Spleen (tissue), 11 donors: ENCODE results near the gene HCFC1R1. TPM values are rescaled to one million over a fixed set of nuclear protein-coding genes. Genes with fewer than 3 reads are reported as not detected.

Experiments used
- DNase-seq: peaks from one replicate; pipeline ENCODE4 v3.0.0-alpha.2; 2020
- H3K27ac ChIP-seq, 8 donors: fragments of 200-600 bp; sonication (generic) in 7 of 8; 1 replicate in 4 of 8; 2 replicates in 4 of 8; pipeline versions ENCODE4 v1.5.0 to v1.8.0; 2016 to 2021; ENCODE audit warnings: inconsistent platforms in 4 of 8, mild to moderate bottlenecking in 4 of 8, moderate library complexity in 1 of 8
- H3K27me3 ChIP-seq, 7 donors: fragments of 200-600 bp; sonication (generic) in 6 of 7; replicated peaks in 1 of 7; 1 replicate in 4 of 7; 2 replicates in 3 of 7; pipeline versions ENCODE4 v1.5.0 to v1.8.0; 2016 to 2021; ENCODE audit warnings: inconsistent platforms in 3 of 7, mild to moderate bottlenecking in 1 of 7
- H3K36me3 ChIP-seq, 6 donors: fragments of 200-600 bp; sonication (generic) in 5 of 6; 1 replicate in 4 of 6; 2 replicates in 2 of 6; pipeline versions ENCODE4 v1.5.0 to v1.8.0; 2016 to 2021; ENCODE audit warnings: inconsistent platforms in 2 of 6
- H3K4me1 ChIP-seq, 6 donors: fragments of 200-600 bp; sonication (generic) in 5 of 6; 1 replicate in 3 of 6; 2 replicates in 3 of 6; pipeline versions ENCODE4 v1.5.0 to v1.8.0; 2016 to 2021; ENCODE audit warnings: inconsistent platforms in 3 of 6
- H3K4me3 ChIP-seq, 8 donors: fragments of 200-600 bp; sonication (generic) in 7 of 8; 1 replicate in 4 of 8; 2 replicates in 4 of 8; pipeline versions ENCODE4 v1.5.0 to v1.8.0; 2016 to 2021; ENCODE audit warnings: inconsistent platforms in 4 of 8, mild to moderate bottlenecking in 4 of 8, moderate library complexity in 2 of 8
- H3K9me3 ChIP-seq, 8 donors: fragments of 200-600 bp; sonication (generic) in 7 of 8; 1 replicate in 4 of 8; 2 replicates in 4 of 8; pipeline versions ENCODE4 v1.5.0 to v1.8.0; 2016 to 2021; ENCODE audit warnings: inconsistent platforms in 4 of 8
- POLR2A ChIP-seq, 3 donors: fragments of 450-650 bp; IDR thresholded peaks; one replicate each; pipeline ENCODE4 v1.5.1; 2017; ENCODE audit warnings: antibody characterized with exemption in 3 of 3, mild to moderate bottlenecking in 1 of 3
- POLR2AphosphoS5 ChIP-seq, 3 donors: sonication (generic); formaldehyde crosslinking; IDR thresholded peaks; one replicate each; pipeline ENCODE4 v1.5.1; 2017; ENCODE audit warnings: antibody characterized with exemption in 3 of 3
- WGBS, 5 donors: extraction: QIAGEN DNeasy Blood & Tissue Kit in 3 of 5; methylation state at CpG; one replicate each; pipeline versions ENCODE4 v1.1.5 to v1.1.7; 2013 to 2018; 5-methylcytosine and 5-hydroxymethylcytosine counted together
- intact Hi-C: fragments of 100-400 bp; cut with DNase I; formaldehyde crosslinking; loops from one replicate; pipeline ENCODE4 v1.15.0; 2023; ENCODE audit warnings: low total_unique reads
- polyA plus RNA-seq, 3 donors: library from polyadenylated mRNA; stranded (reverse); fragments of 200-250 nt; gene quantifications; one replicate each; pipeline ENCODE4 v1.2.1, GENCODE V29; 2013
- total RNA-seq, 7 donors: library from RNA; depleted of rRNA in 3 of 7; stranded (reverse); fragments of >200 nt in 3 of 7; fragmentation: NEBNext Ultra II Directional in 4 of 7; extraction: Animal tissue kit (Norgen Biotek cat#: 25700) in 4 of 7; gene quantifications; one replicate each; pipeline versions ENCODE4 v1.1.0 to v1.2.1, GENCODE V29; 2016 to 2021
- TF ChIP-seq, protein P1 (sequence below), 11 experiments: fragments of 200-600 bp in 7 of 11; fragments of 450-650 bp in 4 of 11; sonication (generic) in 4 of 11; IDR thresholded peaks in 8 of 11; conservative IDR thresholded peaks in 3 of 11; 1 replicate in 7 of 11; 2 replicates in 4 of 11; pipeline versions ENCODE4 v1.4.0 to v1.8.0; 2016 to 2021; ENCODE audit warnings: antibody characterized with exemption in 11 of 11, inconsistent platforms in 4 of 11, mild to moderate bottlenecking in 1 of 11
- donor health status: healthy with polysubstance abuse.
- donor health status: DM: no; HTN: no; CAD: no; lungs with moderate emphysema.
- donor health status: DM: no; HTN: no; CAD: no.
- donor health status: Bipolar disorder and iron deficiency.
- donor health status: healthy.
- donor health status: DM: no; HTN: no; CAD: no.
- donor health status: DM: yes; HTN: yes; CAD: no.

The HCFC1R1 gene
- total and polyA plus RNA-seq, 10 donors, result 15.5 to 74.5 (median 27.2) TPM

DNA sequence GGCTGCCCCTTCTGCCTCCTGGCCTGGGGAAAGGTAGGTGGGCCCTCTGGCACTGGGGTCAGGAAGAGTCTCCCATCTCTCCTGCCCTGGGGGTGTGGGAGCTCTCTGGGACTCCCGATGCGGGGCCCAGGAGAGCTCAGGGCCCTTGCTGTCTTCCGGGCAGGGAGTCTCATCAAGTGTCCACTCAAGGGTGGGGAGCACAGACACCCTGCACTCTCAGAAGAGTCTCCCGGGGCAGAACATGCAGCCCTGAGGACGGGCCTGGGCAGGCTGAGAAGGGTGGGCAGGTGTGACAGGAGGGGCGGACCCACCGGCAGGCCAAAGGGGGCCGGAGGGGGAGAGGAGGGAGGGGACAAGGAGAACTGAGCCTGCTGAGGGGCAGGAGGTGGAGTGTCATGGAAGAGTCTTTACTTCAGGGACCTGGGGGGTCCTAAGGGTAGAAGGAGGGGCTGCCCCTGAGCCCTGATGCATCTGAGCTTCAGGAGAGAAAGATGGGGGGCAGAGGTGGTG is 35.1 kb downstream of the HCFC1R1 start:
- H3K27me3 ChIP-seq, result peaks cover 0 to 53% (median 3%) of the 10 kb centered on the region in 7 donors
- intact Hi-C loops, result no loop called here
- H3K4me3 ChIP-seq, result no peak overlapping the region
- H3K9me3 ChIP-seq, result no peaks in the 10 kb centered on the region
- no peak for TF ChIP-seq POLR2A (IDR thresholded peaks at IDR 0.05)
- TF ChIP-seq, protein P1, sequence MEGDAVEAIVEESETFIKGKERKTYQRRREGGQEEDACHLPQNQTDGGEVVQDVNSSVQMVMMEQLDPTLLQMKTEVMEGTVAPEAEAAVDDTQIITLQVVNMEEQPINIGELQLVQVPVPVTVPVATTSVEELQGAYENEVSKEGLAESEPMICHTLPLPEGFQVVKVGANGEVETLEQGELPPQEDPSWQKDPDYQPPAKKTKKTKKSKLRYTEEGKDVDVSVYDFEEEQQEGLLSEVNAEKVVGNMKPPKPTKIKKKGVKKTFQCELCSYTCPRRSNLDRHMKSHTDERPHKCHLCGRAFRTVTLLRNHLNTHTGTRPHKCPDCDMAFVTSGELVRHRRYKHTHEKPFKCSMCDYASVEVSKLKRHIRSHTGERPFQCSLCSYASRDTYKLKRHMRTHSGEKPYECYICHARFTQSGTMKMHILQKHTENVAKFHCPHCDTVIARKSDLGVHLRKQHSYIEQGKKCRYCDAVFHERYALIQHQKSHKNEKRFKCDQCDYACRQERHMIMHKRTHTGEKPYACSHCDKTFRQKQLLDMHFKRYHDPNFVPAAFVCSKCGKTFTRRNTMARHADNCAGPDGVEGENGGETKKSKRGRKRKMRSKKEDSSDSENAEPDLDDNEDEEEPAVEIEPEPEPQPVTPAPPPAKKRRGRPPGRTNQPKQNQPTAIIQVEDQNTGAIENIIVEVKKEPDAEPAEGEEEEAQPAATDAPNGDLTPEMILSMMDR (IDR thresholded peaks at IDR 0.05 in 8 of 11, conservative IDR thresholded peaks at IDR 0.05 in 3 of 11), result no peak
- no peak for TF ChIP-seq POLR2AphosphoS5 (IDR thresholded peaks at IDR 0.05)
- DNase-seq, result no peak
- no peak overlapping the region for H3K27ac ChIP-seq
- 55 to 81% (median 75%) methylated on average over 5 to 8 of the region's 8 CpGs for WGBS, 5 donors
- H3K4me1 ChIP-seq, result peaks cover 3 to 28% (median 9%) of the 10 kb centered on the region in 6 donors
- H3K36me3 ChIP-seq, result no peaks in the 10 kb centered on the region

DNA sequence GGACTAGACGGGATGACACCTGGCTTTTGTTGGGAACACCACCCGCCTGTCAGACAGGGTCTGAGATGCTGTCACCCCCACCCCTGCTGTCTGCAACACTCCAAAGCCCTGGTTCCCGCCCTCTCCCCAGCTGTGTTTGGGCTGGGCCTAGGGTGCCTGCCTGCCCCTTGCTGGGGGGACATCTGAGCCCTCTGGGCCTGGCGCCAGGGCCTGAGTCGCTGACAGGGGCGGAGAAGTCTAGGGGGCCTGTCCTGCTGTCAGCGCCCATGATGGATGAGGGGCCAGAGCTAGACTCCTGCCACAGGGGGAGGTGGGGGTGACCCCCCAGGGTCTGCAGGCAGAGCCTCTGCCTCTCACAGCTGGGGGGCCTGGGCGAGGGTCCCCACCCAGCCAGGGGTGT is 35.9 kb downstream of the HCFC1R1 start:
- TF ChIP-seq POLR2A (IDR thresholded peaks at IDR 0.05), result no peak
- no peak for TF ChIP-seq POLR2AphosphoS5 (IDR thresholded peaks at IDR 0.05)
- TF ChIP-seq, protein P1 (IDR thresholded peaks at IDR 0.05 in 8 of 11, conservative IDR thresholded peaks at IDR 0.05 in 3 of 11), result no peak
- intact Hi-C loops, result no loop called here
- H3K9me3 ChIP-seq, result no peaks in the 10 kb centered on the region
- no peak for DNase-seq
- peaks cover 0 to 53% (median 3%) of the 10 kb centered on the region in 7 donors for H3K27me3 ChIP-seq
- no peak overlapping the region for H3K27ac ChIP-seq
- no peak overlapping the region for H3K4me3 ChIP-seq
- H3K4me1 ChIP-seq, result peaks cover 8 to 36% (median 16%) of the 10 kb centered on the region in 6 donors
- 75 to 89% (median 82%) methylated on average over 6 to 8 of the region's 8 CpGs; no CpG with 5 or more reads in 1 of the 5 donors for WGBS, 5 donors
- H3K36me3 ChIP-seq, result no peaks in the 10 kb centered on the region

DNA sequence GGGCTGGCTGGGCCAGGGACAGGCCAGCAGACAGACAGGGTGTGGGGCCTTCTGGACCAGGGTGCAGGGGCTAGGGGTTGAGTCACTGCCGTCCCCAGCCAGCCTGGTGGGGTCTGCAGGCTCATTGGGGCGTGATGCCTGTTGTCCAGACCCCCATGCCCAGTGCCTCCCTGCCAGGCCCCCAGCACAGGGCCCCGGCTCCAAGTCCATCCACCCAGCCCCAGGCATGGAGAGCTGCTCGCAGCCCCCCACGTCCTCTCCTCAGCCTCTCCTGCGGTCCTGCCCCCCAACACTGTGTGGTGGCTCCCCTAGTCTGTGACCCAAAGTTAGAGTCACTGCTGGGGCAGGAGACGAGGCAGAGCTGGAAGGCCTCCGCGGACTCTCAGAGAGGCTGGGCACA is 36.5 kb downstream of the HCFC1R1 start:
- peaks cover 8 to 36% (median 16%) of the 10 kb centered on the region in 6 donors for H3K4me1 ChIP-seq
- intact Hi-C loops, result no loop called here
- H3K27me3 ChIP-seq, result peaks cover 0 to 53% (median 3%) of the 10 kb centered on the region in 7 donors
- no peak overlapping the region for H3K27ac ChIP-seq
- DNase-seq, result no peak
- TF ChIP-seq POLR2AphosphoS5 (IDR thresholded peaks at IDR 0.05) (no peak), POLR2A (IDR thresholded peaks at IDR 0.05) (no peak)
- TF ChIP-seq, protein P1 (IDR thresholded peaks at IDR 0.05 in 8 of 11, conservative IDR thresholded peaks at IDR 0.05 in 3 of 11), result no peak
- no peak overlapping the region for H3K4me3 ChIP-seq
- H3K36me3 ChIP-seq, result no peaks in the 10 kb centered on the region
- no peaks in the 10 kb centered on the region for H3K9me3 ChIP-seq
- 77 to 92% (median 90%) methylated on average over 7 to 9 of the region's 9 CpGs for WGBS, 5 donors

DNA sequence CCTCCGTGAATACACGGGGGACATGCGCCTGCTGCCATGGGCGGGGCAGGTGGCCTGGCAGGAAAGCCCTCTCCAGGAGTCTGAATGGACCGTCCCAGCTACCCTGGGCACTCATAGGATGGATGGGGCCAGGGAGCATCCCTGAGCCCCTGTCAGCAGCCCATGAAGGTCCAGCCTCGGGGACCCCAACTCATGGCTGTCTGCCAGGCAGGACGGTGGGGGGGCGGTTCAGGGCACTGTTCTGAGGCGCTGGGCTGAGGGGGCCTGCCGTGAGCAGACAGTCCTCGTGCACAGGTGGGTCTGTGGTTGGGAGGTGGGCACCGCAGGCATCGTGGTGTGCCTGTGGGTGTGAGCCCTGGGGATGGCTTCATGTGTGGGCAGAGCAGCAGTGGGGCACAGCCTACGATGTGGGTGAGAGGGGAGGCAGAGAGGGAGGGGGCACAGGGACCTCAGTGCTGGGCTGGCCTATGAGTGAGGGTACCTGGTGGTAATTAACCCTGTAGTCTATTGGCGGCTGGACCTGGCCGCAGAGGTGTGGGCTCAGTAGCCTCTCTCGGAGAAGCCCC is 37.0 kb downstream of the HCFC1R1 start:
- Histone ChIP-seq H3K4me1 (peaks cover 8 to 39% (median 16%) of the 10 kb centered on the region in 6 donors), H3K9me3 (no peaks in the 10 kb centered on the region), H3K27ac (no peak overlapping the region), H3K27me3 (peaks cover 0 to 53% (median 3%) of the 10 kb centered on the region in 7 donors), H3K36me3 (no peaks in the 10 kb centered on the region), H3K4me3 (no peak overlapping the region)
- no peak for DNase-seq
- 65 to 78% (median 75%) methylated on average over 11 to 17 of the region's 17 CpGs for WGBS, 5 donors
- intact Hi-C loops, result no loop called here
- TF ChIP-seq, protein P1 (IDR thresholded peaks at IDR 0.05 in 8 of 11, conservative IDR thresholded peaks at IDR 0.05 in 3 of 11), result no peak
- TF ChIP-seq POLR2AphosphoS5 (IDR thresholded peaks at IDR 0.05) (no peak), POLR2A (IDR thresholded peaks at IDR 0.05) (no peak)
